Activated CD8-positive, alpha-beta memory T cell treated with anti-CD3 and anti-CD28 coated beads, Interleukin-2, amount 50 U/mL, for 4 hours (primary cell): Measurements from ENCODE around the gene EEPD1.

Experiments used
- DNase-seq: peaks from one replicate; pipeline ENCODE4 v3.0.0-alpha.2; 2020

The EEPD1 gene

GRCh38 chr7:36262309-36263094, 109.4 kb downstream of the EEPD1 start:
- DNase-seq = no peak

DNA sequence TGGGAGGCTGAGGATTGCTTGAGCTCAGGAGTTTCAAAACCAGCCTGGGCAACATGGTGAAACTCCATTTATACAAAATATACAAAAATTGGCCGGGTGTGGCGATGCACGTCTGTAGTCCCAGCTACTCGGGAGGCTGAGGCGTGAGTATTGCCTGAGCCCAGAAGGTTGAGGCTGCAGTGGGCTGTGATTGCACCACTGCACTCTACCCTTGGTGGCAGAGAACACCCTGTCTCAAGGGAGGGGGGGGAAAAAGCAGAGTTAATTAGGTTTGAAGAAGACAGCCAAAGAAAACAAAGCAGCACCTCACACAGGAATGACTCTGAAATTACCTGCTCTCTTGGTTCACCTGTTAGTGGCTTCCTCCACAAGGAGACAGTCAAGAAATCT, 110.0 kb downstream of the EEPD1 start:
- DNase-seq = no peak

DNA sequence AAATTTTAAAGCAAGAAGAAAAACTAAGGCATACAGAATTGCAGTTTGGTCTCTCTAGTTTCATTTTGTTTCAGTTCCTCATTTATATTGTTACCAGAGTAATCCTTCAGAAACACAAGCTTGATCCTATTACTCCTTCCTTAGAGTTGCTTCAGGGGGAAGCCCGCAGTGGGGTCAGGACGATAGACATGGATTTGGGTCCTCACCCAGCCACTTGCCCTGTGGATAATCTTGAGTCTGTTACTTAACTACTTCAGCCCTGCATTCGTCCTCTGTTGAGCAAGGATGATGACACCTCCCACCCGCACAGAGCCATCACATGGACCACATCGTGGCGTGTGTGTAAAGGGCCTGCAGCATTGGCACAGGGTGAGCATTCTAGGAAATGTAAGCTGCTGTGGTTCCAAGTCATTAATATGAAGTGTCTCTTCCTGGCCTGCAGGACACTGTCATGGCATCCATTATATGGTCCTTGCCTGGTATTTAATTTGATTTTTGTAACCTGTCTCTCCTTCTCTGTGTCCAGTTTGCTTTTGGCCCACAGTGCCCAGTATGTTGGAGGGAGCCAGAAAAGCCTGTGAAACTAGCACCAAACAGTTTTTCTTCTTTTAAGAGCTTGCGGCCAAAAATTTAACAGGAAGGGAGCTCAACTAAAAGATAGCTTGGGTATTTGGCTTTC, 111.2 kb downstream of the EEPD1 start:
- no peak for DNase-seq

GRCh38 chr7:36264913-36265516, 112.0 kb downstream of the EEPD1 start:
- DNase-seq = no peak

DNA sequence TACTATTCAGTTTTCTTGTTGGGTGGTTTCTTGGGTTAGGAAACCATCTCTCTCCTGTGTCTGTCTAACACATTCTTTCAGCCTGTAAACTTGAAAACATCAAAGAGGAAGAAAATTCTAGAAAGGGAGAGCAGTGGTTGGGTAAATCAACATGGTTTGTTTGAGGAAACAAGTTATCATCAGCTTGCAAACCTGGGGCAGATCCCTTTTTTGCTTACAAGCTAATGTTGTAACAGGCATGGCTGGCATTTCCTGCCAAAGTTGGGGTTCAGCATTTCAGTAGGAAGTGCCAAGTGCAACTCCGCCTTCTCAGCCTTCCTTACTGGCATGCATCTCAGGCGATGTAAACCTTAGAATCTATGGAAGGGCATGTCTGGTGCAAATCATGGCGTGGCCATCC, 112.6 kb downstream of the EEPD1 start:
- DNase-seq = no peak

DNA sequence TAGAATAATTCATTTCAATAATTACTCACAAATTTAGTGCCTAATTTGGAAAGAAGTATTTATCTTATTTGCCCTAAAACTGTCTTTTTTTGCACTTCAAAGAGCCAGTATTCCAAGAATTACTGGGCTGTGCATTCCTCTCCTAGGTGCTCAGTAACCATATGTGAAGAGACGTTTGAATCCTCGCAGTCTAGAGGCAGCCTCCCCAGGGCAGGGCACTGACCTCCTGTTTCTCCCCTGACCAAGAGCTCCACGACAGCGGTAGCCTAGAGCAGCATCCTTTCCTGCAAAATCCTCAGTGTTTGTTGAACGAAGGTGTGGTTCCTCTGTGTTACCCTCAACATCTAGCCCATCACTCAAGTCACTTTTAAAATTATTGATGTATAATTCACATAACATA, 113.1 kb downstream of the EEPD1 start:
- no peak for DNase-seq

- DNase-seq = no peak
These were observed 113.6 kb downstream of the EEPD1 start for GRCh38 chr7:36266683-36267082.

GRCh38 chr7:36272211-36272566, 119.1 kb downstream of the EEPD1 start:
- no peak for DNase-seq

DNA sequence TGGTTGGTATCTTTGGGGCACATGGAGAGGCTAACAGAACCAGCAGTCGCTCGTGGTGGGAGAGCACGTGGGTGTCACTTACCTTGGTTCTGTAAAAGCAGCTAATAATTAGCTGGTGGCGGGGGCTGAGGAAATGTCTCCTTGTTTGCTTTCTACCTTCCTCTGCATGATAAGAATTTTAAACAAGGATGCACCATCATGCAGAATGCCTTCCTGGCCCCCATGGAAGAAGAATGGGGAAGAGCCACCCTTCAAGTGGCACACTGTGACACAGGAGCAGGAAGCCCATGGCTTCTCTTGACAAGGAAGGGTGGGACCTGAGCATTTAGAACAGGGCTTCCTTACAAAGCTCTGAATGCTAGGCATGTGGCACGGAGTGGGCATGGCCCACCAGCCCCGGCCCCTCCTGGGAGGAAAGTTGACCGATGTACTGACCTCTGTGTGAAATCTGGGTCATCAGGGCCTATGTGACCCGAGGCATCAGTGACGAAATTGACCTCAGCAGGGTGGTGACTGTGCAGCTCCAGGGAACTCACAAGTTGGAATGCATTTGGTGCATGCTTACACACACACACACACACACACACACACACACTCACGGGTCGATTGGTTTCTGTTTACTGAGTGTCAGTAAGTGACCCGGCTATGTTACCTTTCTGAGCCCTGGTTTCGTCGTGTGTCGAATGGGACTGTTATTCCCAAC, 119.7 kb downstream of the EEPD1 start:
- no peak for DNase-seq

DNA sequence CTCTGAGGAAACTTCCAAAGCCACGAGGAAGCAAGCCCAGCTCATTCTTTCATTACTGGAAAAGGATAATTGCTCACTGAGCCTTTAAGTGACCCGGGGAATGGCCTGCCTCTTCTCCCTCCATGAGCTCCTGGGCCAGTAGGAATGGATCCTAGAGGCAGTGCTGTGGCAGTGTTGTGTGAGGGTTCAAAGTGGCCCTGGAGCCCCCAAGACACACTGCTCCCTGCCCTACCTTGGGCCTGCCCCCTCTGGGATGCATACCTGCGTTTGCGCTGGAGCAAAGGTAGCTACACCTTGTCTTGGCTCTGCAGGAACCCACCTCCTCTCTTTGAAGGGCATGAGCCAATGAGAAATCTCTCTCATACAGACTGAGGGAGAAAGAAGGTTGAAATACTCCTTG, 120.8 kb downstream of the EEPD1 start:
- no peak for DNase-seq

GRCh38 chr7:36275735-36276284, 122.8 kb downstream of the EEPD1 start:
- DNase-seq = no peak

DNA sequence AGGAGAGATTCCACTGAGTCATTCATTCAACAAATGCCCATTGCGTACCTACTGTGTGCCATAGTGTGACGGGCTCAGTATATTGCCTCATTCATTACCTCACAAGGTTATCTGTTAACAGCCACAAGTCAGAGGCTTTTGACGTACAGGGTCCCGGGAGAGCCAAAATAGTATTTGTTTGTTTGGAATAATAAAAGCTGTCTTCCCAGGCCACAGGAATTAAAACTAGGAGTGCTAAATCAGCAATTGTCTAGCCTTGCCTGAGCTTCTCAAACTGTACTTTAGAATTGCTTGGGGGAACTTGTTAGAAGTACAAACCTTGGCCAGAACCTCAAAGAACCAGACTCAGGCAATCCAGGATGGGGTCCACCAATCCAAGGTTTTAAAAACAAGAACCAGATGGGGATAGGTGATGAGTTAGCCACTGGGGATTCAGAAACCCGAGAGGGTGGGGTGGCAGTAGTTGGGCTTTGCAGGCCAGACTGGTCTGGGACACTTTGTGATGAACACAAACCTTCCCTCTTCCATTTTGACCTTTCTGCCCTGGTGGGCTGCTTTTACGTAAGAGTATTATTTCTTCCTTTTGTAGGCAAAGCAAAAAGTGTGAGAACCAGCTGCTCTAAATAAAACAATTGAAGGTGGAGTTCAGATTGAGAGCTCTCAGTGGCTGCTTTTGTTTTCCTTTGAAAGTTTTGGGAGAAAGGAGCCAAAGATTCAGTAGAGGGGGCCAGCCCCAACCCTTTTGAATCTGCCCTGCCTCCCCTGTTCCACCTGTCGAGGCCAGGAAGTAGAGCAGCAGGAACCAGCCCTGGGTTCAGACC, 123.6 kb downstream of the EEPD1 start:
- no peak for DNase-seq

- DNase-seq = no peak
These were observed 124.1 kb downstream of the EEPD1 start for GRCh38 chr7:36277249-36277542.

DNA sequence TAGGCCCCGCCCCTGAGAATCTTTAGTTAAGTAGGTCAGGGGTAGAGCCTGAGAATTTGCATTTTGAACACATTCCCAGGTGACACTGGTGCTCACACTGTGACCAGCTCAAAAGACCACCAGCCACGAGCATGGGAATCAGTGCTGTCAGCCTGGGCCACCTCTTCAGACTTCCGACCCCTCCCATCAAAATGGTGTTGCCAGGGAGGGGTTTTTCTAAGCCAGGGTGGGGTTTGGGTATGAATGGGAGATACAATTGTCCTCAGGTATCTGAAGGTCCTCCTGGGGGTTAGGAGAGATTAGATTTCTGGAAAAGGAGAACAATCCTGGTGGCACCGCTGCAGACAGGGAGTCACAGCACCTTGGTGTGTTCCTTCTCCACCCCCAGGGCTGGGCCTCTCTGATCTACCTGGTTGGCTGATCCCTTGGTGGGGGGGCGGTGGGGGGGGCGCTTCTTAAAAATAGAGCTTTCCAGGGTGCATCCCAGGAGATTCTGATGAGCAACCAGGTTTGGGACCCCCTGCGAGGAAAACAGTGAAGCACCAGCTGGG, 125.1 kb downstream of the EEPD1 start:
- DNase-seq = no peak

GRCh38 chr7:36278620-36279172, 125.6 kb downstream of the EEPD1 start:
- DNase-seq = no peak

DNA sequence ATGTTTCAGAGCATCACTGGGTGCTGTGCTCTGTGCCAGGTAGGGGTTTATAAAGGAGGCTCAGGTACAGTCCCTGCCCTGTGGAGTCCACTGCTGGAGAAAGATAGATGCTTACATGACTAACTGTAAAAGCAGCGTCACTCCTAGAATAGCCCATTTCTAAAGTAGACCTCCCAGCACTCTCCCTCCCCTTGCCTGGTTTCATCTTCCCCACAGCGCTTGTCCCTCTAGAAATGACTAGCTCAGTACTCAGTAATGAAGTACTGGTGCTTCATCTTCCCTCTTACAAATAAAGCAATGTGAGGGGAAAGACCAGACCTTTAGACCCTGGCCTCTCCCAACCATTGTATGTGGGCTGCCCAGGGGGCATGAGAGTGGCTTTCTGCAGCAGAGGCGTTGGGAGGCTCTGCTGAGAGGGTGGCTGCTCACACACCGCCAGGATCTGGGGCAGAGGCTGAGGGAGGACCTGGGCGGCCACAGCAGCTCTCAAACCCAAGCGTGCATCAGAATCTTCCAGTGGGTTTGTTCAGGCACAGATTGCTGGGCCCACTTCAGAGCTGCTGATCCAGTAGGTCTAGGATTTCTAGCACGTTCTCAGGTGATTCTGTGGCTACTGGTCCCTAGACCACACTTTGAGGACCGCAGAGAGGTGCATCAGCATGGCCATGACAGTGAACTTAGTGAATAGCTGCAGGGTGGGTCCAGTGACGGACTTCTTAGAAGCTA, 126.3 kb downstream of the EEPD1 start:
- no peak for DNase-seq

GRCh38 chr7:36279926-36280315, 126.9 kb downstream of the EEPD1 start:
- no peak for DNase-seq

DNA sequence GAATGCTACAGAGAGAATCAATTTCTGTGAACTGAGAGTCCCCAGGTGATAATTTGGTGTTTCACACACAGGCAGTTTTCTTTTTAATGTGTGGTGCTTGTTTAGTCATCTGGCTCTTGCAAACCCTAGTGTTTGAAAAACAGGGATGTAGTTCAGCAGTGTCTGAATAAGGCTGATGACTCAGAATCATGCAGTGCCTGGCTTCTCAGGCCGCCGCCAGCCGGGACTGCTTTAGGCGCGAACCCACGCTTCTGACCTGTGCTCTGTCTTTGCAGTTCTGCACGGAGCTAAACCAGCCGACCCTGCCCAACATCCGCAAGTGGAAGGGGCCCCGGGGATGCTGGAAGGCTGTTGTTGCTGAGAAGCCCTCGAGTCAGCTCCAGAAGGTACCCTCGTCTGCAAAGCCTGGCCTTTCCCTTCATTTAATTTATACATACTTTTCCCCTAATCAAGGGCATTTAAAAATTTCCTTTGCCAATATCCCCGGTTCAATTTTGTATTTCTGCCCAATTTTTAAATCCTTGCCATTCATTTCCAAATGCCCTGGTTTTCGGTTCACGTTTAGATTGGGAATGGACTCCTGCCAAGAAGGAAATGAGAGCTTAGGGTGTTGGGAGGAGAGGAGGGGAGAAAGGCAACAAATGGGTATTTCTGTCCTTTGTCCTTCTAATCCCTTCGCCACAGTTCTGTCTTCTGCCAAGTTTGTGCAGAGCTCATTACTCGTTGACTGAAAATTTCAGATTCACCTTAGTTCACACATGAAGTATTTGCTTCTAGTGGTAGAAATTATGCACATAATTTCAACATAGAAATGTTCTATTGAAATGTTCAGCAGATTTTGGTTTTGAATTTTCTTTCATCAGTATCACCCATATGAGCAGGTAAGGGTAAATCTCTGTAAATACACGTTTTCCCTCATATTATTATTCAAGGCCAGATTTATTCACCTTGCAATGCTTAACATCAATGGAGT, 128.1 kb downstream of the EEPD1 start:
- DNase-seq = no peak

- no peak for DNase-seq
These were observed 129.1 kb downstream of the EEPD1 start for GRCh38 chr7:36281945-36282717.
